T-helper 2 cell treated with Interferon-gamma antibody and Interleukin-4, amounts not matched to agents 5 μg/mL and 100 μg/mL, for 36 hours (primary cell): Measurements from ENCODE around the gene LRRC61.

ENCODE experiments used
- DNase-seq: peaks from one replicate; pipeline ENCODE4 v3.0.0; 2021; ENCODE audit warnings: low spot score
- H3K27ac Mint-ChIP-seq: one replicate; pipeline ENCODE4 v1.8.0; 2021; ENCODE audit warnings: mild to moderate bottlenecking, mixed read lengths
- H3K27me3 Mint-ChIP-seq: one replicate; pipeline ENCODE4 v1.8.0; 2021; ENCODE audit warnings: low read depth, mixed read lengths
- H3K36me3 Mint-ChIP-seq: one replicate; pipeline ENCODE4 v1.8.0; 2021; ENCODE audit warnings: low read depth, mixed read lengths
- H3K4me1 Mint-ChIP-seq: one replicate; pipeline ENCODE4 v1.8.0; 2021; ENCODE audit warnings: low read depth, mixed read lengths
- H3K4me3 Mint-ChIP-seq: one replicate; pipeline ENCODE4 v1.8.0; 2022; ENCODE audit warnings: mild to moderate bottlenecking, moderate library complexity, mixed read lengths
- H3K9me3 Mint-ChIP-seq: one replicate; pipeline ENCODE4 v1.8.0; 2021; ENCODE audit warnings: mixed read lengths

The LRRC61 gene

DNA sequence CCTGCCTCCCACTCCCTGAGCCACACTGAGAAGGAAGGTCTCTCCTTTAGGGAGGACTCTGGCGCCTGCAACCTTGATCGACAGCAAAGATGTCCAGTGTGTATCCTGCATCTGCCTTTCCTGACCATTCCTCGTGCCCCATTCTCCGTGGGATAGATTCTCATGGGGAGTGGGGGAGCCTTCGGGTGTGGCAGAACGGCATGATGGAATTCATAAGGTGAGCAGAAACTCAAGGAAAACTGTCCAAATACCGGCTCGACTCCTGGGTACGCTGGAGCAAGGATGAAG is 18.9 kb downstream of the LRRC61 start:
- no peaks in the 10 kb centered on the region for H3K4me1 Mint-ChIP-seq
- no peaks in the 10 kb centered on the region for H3K36me3 Mint-ChIP-seq
- H3K9me3 Mint-ChIP-seq: peaks cover 9% of the 10 kb centered on the region
- no peak for DNase-seq
- H3K27ac Mint-ChIP-seq: no peak overlapping the region
- no peak overlapping the region for H3K4me3 Mint-ChIP-seq
- H3K27me3 Mint-ChIP-seq: peaks cover 54% of the 10 kb centered on the region

DNA sequence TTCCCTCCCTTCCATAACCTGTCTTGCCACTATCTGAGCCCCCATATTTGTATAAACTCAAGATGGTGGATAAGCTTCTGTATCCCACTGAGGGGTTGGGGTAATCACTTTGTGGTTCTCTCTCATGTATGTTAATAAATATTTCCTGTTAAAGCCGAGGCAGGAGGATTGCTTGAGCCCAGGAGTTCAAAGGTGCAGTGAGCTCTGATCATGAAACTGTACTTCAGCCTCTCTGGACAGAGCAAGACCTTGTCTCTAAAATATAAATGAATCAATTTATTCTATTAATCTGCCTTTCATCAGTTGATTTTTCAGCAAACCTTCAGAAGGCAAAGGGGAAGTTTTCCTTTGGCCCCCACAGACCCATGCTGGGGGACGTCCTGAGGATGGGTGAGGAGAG is 20.1 kb downstream of the LRRC61 start:
- DNase-seq: no peak
- H3K4me1 Mint-ChIP-seq: no peaks in the 10 kb centered on the region
- no peak overlapping the region for H3K27ac Mint-ChIP-seq
- no peak overlapping the region for H3K4me3 Mint-ChIP-seq
- no peaks in the 10 kb centered on the region for H3K36me3 Mint-ChIP-seq
- H3K9me3 Mint-ChIP-seq: peaks cover 9% of the 10 kb centered on the region
- peaks cover 54% of the 10 kb centered on the region for H3K27me3 Mint-ChIP-seq

DNA sequence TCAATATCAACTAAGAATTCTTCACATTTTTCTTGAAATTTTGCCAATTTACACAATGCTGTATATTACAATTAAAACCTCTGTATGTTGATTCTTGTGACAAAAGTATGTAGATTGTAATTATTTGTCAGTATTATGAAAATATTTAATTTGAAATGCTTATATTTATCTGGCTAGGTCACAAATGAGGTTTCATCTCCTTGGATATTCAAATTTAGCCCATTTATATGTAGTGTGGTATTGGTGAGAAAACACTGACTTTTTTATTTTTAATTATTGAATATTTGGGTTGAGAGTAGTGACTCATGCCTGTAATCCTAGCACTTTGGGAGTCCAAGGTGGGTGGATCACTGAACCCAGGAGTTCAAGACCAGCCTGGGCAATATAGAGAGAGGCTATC is 21.1 kb downstream of the LRRC61 start:
- Mint-ChIP-seq H3K27me3 (peaks cover 56% of the 10 kb centered on the region), H3K4me3 (no peak overlapping the region), H3K9me3 (peaks cover 9% of the 10 kb centered on the region), H3K4me1 (no peaks in the 10 kb centered on the region), H3K27ac (no peak overlapping the region), H3K36me3 (no peaks in the 10 kb centered on the region)
- DNase-seq: no peak

GRCh38 chr7:150345012-150345411 is 21.9 kb downstream of the LRRC61 start:
- Mint-ChIP-seq H3K27me3 (peaks cover 52% of the 10 kb centered on the region), H3K36me3 (no peaks in the 10 kb centered on the region)
- DNase-seq: no peak

DNA sequence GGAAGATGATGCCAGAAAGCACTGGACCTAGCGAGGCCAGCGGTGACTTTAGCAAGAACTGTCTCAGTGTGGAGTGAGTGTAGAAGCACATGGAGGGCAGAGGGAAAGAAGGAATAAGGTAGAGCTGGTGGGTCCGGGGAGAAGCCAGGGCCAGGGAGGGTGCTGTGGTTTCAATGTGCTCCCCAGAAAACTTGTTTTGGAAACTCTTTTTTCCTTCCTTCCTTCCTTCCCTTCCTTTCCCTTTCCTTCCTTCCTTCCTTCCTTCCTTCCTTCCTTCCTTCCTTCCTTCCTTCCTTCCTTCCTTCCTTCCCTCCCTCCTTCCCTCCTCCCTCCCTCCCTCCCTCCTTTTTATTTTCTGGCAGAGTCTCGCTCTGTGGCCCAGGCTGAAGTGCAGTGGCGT is 23.8 kb downstream of the LRRC61 start:
- Mint-ChIP-seq H3K4me1 (no peaks in the 10 kb centered on the region), H3K4me3 (no peak overlapping the region), H3K9me3 (peaks cover 9% of the 10 kb centered on the region), H3K27ac (no peak overlapping the region), H3K27me3 (peaks cover 48% of the 10 kb centered on the region), H3K36me3 (no peaks in the 10 kb centered on the region)
- DNase-seq: no peak

More at GRCh38 chr7:150345012-150345411, 21.9 kb downstream of the LRRC61 start:
- H3K27ac Mint-ChIP-seq: no peak overlapping the region
- no peaks in the 10 kb centered on the region for H3K4me1 Mint-ChIP-seq
- peaks cover 9% of the 10 kb centered on the region for H3K9me3 Mint-ChIP-seq
- H3K4me3 Mint-ChIP-seq: no peak overlapping the region

DNA sequence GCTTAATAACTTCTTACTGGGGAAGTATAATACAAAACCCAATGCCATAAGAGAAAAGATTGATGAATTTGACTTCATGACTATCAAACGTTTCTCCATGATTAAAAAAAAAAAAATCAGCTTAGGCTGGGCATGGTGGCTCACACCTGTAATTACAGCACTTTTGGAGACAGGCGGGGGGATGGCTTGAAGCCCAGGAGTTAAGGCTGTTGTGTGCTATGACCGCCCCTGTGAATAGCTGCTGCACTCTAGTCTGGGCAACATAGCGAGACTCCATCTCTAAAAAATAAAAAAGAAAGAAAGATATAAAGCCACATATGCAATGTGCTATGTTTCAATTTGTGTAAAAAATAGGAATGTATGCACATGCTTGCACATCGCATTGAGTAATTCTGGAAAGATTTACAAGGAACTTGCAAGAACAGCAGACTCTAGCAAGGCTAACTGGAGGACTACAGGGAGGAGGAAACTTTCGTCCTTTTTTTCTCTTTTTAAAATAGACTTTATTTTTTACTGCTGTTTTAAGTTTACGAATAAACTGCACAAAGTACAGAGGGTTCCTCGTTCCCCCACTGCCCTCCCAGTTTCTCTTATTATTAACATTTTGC is 28.5 kb downstream of the LRRC61 start:
- Mint-ChIP-seq H3K27me3 (peaks cover 13% of the 10 kb centered on the region), H3K27ac (no peak overlapping the region), H3K4me1 (peaks cover 8% of the 10 kb centered on the region), H3K4me3 (no peak overlapping the region), H3K36me3 (no peaks in the 10 kb centered on the region), H3K9me3 (no peaks in the 10 kb centered on the region)
- DNase-seq: no peak

DNA sequence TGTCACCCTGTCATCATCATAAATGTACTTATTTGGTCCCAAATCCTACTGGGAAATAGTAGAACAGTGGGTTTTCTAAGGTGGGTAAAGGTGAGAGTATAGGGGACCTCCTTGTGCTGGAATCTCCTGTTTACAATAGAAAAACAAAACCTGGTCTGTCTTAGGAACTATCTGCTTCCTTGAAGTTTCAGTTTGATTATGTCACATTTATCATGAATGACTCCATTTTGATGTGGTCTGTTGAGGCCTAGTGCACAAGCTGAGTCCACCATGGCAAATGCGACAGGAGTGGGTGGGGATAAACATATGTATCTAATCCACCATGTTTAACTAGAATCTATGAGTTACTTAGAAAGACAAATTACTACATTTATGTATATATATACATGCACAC is 32.5 kb downstream of the LRRC61 start:
- Mint-ChIP-seq H3K27ac (no peak overlapping the region), H3K36me3 (no peaks in the 10 kb centered on the region), H3K27me3 (peaks cover 9% of the 10 kb centered on the region), H3K4me1 (peaks cover 30% of the 10 kb centered on the region), H3K4me3 (no peak overlapping the region), H3K9me3 (no peaks in the 10 kb centered on the region)
- no peak for DNase-seq

GRCh38 chr7:150356265-150356897 is 33.2 kb downstream of the LRRC61 start:
- DNase-seq: no peak
- H3K27ac Mint-ChIP-seq: no peak overlapping the region

DNA sequence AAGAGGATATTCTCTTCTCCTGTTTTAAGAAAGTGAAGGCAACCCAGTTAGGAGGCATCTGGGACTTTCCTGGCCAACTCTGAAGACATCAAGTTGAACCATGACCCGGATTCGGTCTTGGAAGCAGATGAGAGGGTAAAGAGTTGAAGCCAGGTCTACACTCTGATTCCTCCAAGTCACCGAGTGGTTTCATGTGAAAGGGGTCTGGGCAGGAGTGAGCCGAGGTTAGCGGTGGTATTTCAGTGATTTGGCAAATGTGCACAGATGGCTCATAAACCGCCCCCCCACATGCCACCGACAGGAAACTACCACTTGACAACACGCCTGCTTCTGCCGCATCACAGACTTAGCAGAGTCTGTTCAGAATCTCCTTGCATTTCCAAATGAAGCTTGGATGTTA is 34.1 kb downstream of the LRRC61 start:
- H3K4me1 Mint-ChIP-seq: peaks cover 30% of the 10 kb centered on the region
- H3K4me3 Mint-ChIP-seq: peak overlapping the region; percentile 45
- peak; percentile 53 for DNase-seq
- H3K27ac Mint-ChIP-seq: peak overlapping the region; percentile 75
- no peaks in the 10 kb centered on the region for H3K36me3 Mint-ChIP-seq
- peaks cover 2% of the 10 kb centered on the region for H3K27me3 Mint-ChIP-seq
- H3K9me3 Mint-ChIP-seq: no peaks in the 10 kb centered on the region

More at GRCh38 chr7:150356265-150356897, 33.2 kb downstream of the LRRC61 start:
- Mint-ChIP-seq H3K4me3 (no peak overlapping the region), H3K27me3 (peaks cover 6% of the 10 kb centered on the region), H3K4me1 (peaks cover 30% of the 10 kb centered on the region), H3K9me3 (no peaks in the 10 kb centered on the region), H3K36me3 (no peaks in the 10 kb centered on the region)

GRCh38 chr7:150357771-150358427 is 34.7 kb downstream of the LRRC61 start:
- H3K27ac Mint-ChIP-seq: peak overlapping the region; percentile 75
- H3K36me3 Mint-ChIP-seq: no peaks in the 10 kb centered on the region
- peaks cover 30% of the 10 kb centered on the region for H3K4me1 Mint-ChIP-seq
- peak overlapping the region; percentile 45 for H3K4me3 Mint-ChIP-seq
- no peaks in the 10 kb centered on the region for H3K9me3 Mint-ChIP-seq
- peaks cover 2% of the 10 kb centered on the region for H3K27me3 Mint-ChIP-seq
- no peak for DNase-seq

DNA sequence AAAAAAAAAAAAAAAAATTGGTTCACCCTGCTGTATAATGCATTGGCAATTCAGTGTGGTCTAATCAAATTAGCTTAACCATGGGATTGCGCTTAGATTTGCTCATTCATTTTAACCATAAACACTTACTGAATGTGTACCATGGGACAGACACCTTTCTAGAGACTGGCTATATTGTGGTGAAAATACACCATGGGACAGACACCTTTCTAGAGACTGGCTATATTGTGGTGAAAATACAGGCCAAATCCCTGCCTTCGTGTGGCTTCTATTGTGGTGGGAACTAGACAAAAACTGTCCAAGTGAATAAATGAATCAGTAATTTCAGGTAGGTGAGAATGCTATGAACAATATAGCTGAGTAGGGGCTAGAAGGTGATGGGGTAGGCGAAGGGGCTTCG is 35.3 kb downstream of the LRRC61 start:
- no peaks in the 10 kb centered on the region for H3K36me3 Mint-ChIP-seq
- DNase-seq: no peak
- H3K4me1 Mint-ChIP-seq: peaks cover 30% of the 10 kb centered on the region
- no peak overlapping the region for H3K4me3 Mint-ChIP-seq
- no peak overlapping the region for H3K27ac Mint-ChIP-seq
- H3K9me3 Mint-ChIP-seq: no peaks in the 10 kb centered on the region
- no peaks in the 10 kb centered on the region for H3K27me3 Mint-ChIP-seq

DNA sequence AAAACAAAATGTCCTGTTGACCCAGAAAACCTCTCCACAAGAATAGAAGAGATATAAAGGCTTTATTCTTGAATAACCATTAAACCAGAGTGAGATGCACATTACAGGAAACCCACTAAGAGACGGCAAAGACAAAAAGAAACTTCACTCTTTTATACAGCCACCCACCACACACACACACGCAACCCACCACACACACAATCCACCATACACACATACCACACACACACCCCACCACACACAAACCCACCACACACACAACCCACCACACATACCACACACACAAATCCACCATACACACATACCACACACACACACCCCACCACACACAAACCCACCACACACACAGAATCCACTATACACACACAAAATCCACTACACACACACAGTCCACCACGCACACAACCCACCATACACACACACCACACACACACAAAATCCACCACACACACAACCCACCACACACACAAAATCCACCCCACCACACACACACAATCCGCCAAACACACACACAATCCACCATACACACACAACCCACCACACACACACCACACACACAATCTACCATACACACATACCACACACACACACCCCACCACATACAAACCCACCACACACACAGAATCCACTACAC is 36.0 kb downstream of the LRRC61 start:
- Mint-ChIP-seq H3K36me3 (no peaks in the 10 kb centered on the region), H3K4me1 (peaks cover 35% of the 10 kb centered on the region), H3K27me3 (no peaks in the 10 kb centered on the region), H3K27ac (peak overlapping the region; percentile 38), H3K9me3 (no peaks in the 10 kb centered on the region), H3K4me3 (no peak overlapping the region)
- no peak for DNase-seq

DNA sequence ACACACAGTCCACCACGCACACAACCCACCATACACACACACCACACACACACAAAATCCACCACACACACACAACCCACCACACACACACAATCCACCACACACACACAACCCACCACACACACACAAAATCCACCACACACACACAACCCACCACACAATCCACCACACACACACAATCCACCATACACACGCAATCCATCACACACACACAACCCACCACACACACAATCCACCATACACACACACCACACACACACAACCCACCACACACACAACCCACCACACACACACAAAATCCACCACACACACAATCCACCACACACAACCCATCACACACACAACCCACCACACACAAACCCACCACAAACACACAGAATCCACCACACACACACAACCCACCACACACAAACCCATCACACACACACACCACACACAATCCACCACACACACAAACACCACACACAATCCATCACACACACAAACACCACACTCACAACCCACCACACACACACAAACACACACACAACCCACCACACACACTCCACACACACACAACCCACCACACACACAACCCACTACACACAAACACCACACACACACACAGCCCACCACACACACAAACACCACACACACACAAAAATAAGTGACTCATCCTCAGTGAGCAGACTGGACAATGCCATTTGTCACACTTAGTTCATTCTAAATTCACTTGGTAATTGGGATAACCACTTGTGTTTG is 36.6 kb downstream of the LRRC61 start:
- Mint-ChIP-seq H3K4me3 (no peak overlapping the region), H3K27me3 (no peaks in the 10 kb centered on the region), H3K4me1 (peaks cover 38% of the 10 kb centered on the region), H3K27ac (peak overlapping the region; percentile 53), H3K36me3 (no peaks in the 10 kb centered on the region), H3K9me3 (no peaks in the 10 kb centered on the region)
- no peak for DNase-seq
